Parathyroid adenoma (tissue), 2 donors: ENCODE data around the gene CCL22.

Source experiments
- H2AFZ ChIP-seq: fragments of 300-600 bp; sonication (generic); one replicate; pipeline ENCODE4 v1.7.0; 2017; ENCODE audit warnings: antibody characterized with exemption, mild to moderate bottlenecking
- H3K27ac ChIP-seq: fragments of 300-600 bp; sonication (generic); one replicate; pipeline ENCODE4 v1.7.0; 2017
- H3K27me3 ChIP-seq: fragments of 300-600 bp; sonication (generic); one replicate; pipeline ENCODE4 v1.7.0; 2017; ENCODE audit warnings: low read length; ENCODE audit not compliant: control insufficient read depth, insufficient read depth
- H3K36me3 ChIP-seq: fragments of 300-600 bp; sonication (generic); one replicate; pipeline ENCODE4 v1.7.0; 2017; ENCODE audit warnings: low read length; ENCODE audit not compliant: control insufficient read depth, insufficient read depth
- H3K4me1 ChIP-seq: fragments of 300-600 bp; sonication (generic); one replicate; pipeline ENCODE4 v1.7.0; 2017; ENCODE audit warnings: control low read depth
- H3K4me2 ChIP-seq: fragments of 300-600 bp; sonication (generic); one replicate; pipeline ENCODE4 v1.7.0; 2017; ENCODE audit warnings: low read length
- H3K4me3 ChIP-seq: fragments of 300-600 bp; sonication (generic); one replicate; pipeline ENCODE4 v1.7.0; 2017; ENCODE audit warnings: low read depth, low read length
- H3K79me2 ChIP-seq: fragments of 300-600 bp; sonication (generic); one replicate; pipeline ENCODE4 v1.7.0; 2017; ENCODE audit warnings: control low read depth
- H3K9ac ChIP-seq: fragments of 300-600 bp; sonication (generic); one replicate; pipeline ENCODE4 v1.7.0; 2017; ENCODE audit warnings: mild to moderate bottlenecking
- H3K9me3 ChIP-seq: fragments of 300-600 bp; sonication (generic); one replicate; pipeline ENCODE4 v1.7.0; 2017; ENCODE audit warnings: low read length; ENCODE audit not compliant: control insufficient read depth
- TF ChIP-seq, protein P1 (sequence below): fragments of 300-600 bp; sonication (generic); IDR thresholded peaks from one replicate; pipeline ENCODE4 v1.7.0; 2017; ENCODE audit warnings: antibody characterized with exemption, mild to moderate bottlenecking
- donor health status: primary hyperparathyroidism.

Gene CCL22

DNA sequence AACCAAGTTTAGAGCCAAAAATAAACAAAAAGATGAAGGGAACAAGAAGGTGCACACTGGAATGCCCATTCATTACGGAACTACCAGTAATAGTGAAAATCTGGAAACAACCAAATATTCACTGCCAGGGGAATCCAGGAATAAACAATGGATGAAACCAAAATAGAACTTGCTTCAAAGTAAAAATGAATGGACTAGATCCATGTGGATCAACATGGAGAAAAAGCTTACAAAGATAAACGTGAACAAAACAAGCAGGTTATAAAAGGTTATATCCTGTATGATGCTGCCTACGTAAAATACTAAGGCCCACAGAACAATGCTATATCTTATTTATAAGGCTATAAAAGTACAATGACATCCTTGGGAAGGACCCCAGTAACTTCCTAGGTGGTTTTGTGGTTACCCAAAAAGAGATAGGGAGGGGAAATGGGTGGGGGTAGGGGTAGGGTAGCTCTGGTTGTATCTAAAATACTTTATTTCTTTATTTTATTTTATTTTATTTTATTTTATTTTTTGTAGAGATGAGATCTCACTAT lies 12.8 kb upstream of the CCL22 start:
- H3K27ac ChIP-seq: no peak overlapping the region
- no peaks in the 10 kb centered on the region for H3K79me2 ChIP-seq
- no peaks in the 10 kb centered on the region for H3K36me3 ChIP-seq
- H3K9ac ChIP-seq: no peak overlapping the region
- H3K4me1 ChIP-seq: no peaks in the 10 kb centered on the region
- no peak overlapping the region for H3K4me3 ChIP-seq
- H2AFZ ChIP-seq: no peak overlapping the region
- no peaks in the 10 kb centered on the region for H3K9me3 ChIP-seq
- no peaks in the 10 kb centered on the region for H3K27me3 ChIP-seq
- TF ChIP-seq, protein P1, sequence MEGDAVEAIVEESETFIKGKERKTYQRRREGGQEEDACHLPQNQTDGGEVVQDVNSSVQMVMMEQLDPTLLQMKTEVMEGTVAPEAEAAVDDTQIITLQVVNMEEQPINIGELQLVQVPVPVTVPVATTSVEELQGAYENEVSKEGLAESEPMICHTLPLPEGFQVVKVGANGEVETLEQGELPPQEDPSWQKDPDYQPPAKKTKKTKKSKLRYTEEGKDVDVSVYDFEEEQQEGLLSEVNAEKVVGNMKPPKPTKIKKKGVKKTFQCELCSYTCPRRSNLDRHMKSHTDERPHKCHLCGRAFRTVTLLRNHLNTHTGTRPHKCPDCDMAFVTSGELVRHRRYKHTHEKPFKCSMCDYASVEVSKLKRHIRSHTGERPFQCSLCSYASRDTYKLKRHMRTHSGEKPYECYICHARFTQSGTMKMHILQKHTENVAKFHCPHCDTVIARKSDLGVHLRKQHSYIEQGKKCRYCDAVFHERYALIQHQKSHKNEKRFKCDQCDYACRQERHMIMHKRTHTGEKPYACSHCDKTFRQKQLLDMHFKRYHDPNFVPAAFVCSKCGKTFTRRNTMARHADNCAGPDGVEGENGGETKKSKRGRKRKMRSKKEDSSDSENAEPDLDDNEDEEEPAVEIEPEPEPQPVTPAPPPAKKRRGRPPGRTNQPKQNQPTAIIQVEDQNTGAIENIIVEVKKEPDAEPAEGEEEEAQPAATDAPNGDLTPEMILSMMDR: no peak
- no peak overlapping the region for H3K4me2 ChIP-seq

DNA sequence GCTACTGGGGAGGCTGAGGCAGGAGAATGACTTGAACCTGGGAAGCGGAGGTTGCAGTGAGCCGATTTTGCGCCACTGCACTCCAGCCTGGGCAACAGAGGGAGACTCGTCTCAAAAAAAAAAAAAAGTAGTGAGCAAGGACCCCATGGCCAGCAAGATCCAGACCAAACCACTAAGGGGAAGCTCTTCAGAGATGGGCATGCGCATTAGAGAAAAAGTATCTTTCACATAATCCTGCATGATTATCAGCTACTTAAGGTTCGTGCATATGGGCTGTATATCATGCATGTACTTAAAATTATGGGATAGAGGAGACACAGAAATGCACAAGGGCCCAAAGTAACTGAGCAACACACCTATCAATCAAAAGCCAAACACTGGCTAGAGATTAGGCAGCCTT lies 10.7 kb upstream of the CCL22 start:
- Histone ChIP-seq H3K27ac (no peak overlapping the region), H3K4me1 (no peaks in the 10 kb centered on the region), H3K9ac (no peak overlapping the region), H3K27me3 (no peaks in the 10 kb centered on the region), H2AFZ (no peak overlapping the region), H3K4me2 (no peak overlapping the region), H3K9me3 (no peaks in the 10 kb centered on the region), H3K79me2 (no peaks in the 10 kb centered on the region), H3K4me3 (no peak overlapping the region), H3K36me3 (no peaks in the 10 kb centered on the region)
- TF ChIP-seq, protein P1: no peak

DNA sequence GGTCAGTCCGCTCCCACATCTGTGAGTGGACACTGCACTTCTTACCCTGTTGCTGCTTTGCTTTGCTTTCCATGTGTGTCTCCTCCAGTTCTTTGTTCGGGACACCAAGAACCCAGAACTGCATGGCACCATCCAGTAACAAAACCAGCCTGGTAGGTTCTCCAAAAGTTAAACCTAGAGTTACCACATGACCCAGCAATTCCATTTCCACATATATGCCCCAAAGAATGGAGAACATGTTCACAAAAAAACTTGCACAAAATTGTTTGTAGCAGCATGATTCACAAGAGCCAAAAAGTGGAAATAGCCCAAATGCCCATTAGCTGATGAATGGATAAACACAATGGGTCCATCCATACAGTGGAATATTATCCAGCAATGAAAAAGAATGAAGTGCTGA lies 10.3 kb upstream of the CCL22 start:
- H3K4me2 ChIP-seq: no peak overlapping the region
- no peak overlapping the region for H2AFZ ChIP-seq
- no peaks in the 10 kb centered on the region for H3K9me3 ChIP-seq
- no peak overlapping the region for H3K27ac ChIP-seq
- no peaks in the 10 kb centered on the region for H3K27me3 ChIP-seq
- no peak overlapping the region for H3K4me3 ChIP-seq
- no peaks in the 10 kb centered on the region for H3K4me1 ChIP-seq
- H3K9ac ChIP-seq: no peak overlapping the region
- no peaks in the 10 kb centered on the region for H3K36me3 ChIP-seq
- H3K79me2 ChIP-seq: no peaks in the 10 kb centered on the region
- TF ChIP-seq, protein P1: no peak

DNA sequence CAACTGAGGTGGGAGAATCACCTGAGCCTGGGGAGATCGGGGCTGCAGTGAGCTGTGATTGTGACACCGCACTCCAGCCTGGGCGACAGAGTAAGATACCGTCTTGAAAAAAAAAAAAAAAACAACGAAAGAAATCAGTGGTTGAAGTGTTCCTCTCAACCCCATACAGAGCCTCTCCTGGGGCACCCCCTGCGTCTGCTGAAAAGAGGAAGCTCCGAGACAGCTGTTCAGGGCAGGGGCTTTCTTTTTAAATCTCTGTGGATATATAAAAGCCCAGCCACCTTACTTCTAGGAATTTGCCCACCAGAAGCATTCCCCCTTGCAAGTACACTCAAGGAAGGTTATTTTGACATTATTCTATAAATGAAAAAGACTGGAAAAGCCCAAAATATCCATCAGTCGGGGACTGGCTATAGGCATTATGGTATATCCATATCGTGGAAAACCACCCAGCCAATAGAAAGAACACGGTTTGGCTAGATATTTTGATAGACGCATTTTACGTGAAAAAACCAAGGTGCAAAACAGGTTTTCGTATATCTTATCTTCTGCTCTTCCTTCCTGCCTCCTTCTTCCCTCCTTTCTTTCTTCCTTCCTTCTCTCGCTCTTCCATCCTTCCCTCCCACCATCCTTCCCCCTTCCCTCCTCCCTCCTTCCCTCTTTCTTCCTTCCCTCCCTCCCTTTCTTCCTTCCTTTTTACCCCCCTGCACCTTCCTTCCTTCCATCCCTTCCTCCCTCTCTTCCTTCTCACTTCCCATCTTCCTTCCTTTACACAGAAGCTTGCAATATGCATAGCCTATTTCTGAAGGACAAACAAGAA lies 9.2 kb upstream of the CCL22 start:
- H3K4me2 ChIP-seq: no peak overlapping the region
- no peaks in the 10 kb centered on the region for H3K9me3 ChIP-seq
- H3K36me3 ChIP-seq: no peaks in the 10 kb centered on the region
- no peaks in the 10 kb centered on the region for H3K4me1 ChIP-seq
- TF ChIP-seq, protein P1: no peak
- no peak overlapping the region for H3K27ac ChIP-seq
- no peak overlapping the region for H3K4me3 ChIP-seq
- H3K27me3 ChIP-seq: no peaks in the 10 kb centered on the region
- no peaks in the 10 kb centered on the region for H3K79me2 ChIP-seq
- H2AFZ ChIP-seq: no peak overlapping the region
- no peak overlapping the region for H3K9ac ChIP-seq

DNA sequence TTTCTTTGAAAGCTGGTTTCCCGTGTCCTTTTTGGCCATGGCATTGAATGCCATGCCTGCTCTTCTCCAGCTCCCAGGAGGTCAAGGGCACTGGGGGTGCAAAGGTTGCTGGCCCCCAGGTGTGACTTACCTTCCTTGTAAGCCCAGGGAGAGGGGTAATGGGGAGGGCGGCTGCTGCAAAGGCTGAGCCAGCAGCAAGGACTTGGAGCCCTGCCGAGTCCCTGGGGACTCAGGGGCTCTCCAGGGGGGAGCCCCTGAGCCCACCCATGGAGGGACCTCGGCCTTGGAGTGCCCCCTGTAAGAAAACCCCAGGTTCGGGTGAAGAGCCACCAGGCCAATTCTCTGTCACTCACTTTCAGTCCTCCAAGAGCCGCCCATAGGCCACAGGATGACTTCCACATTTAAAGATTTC lies 5.9 kb upstream of the CCL22 start:
- TF ChIP-seq, protein P1: no peak
- H3K79me2 ChIP-seq: no peaks in the 10 kb centered on the region
- H3K4me2 ChIP-seq: no peak overlapping the region
- no peak overlapping the region for H3K27ac ChIP-seq
- H3K36me3 ChIP-seq: no peaks in the 10 kb centered on the region
- no peak overlapping the region for H2AFZ ChIP-seq
- no peak overlapping the region for H3K9ac ChIP-seq
- H3K9me3 ChIP-seq: no peaks in the 10 kb centered on the region
- H3K27me3 ChIP-seq: no peaks in the 10 kb centered on the region
- no peaks in the 10 kb centered on the region for H3K4me1 ChIP-seq
- H3K4me3 ChIP-seq: no peak overlapping the region
